Astrocyte of the cerebellum (primary cell): ENCODE measurements around the gene CD200.

Experiments used
- DNase-seq: peaks from one replicate; pipeline ENCODE4 v3.0.0-alpha.2; 2011; ENCODE audit warnings: low read depth
- H3K4me3 ChIP-seq: 2 replicates; pipeline ENCODE4 v1.5.1; 2011; ENCODE audit warnings: mild to moderate bottlenecking, low read depth, low read length, moderate library complexity
- CTCF ChIP-seq: IDR thresholded peaks from 2 replicates; pipeline ENCODE4 v1.5.1; 2012; ENCODE audit warnings: low read length, low read depth, moderate library complexity, mild to moderate bottlenecking; ENCODE audit errors: missing control alignments
- in situ Hi-C: cut with HindIII; loops from 2 replicates; pipeline ENCODE4 v1.10.0; 2017; ENCODE audit warnings: low sequenced_read_pairs

CD200 gene

GRCh38 chr3:112331851-112332250 lies 1.1 kb upstream of the CD200 start:
- in situ Hi-C loops: loop anchor here (25.0 kb wide), 1 partner anchor 180 kb away; no protein-coding TSS in a partner anchor
- DNase-seq: no peak
- H3K4me3 ChIP-seq: no peak overlapping the region
- no peak for TF ChIP-seq CTCF

DNA sequence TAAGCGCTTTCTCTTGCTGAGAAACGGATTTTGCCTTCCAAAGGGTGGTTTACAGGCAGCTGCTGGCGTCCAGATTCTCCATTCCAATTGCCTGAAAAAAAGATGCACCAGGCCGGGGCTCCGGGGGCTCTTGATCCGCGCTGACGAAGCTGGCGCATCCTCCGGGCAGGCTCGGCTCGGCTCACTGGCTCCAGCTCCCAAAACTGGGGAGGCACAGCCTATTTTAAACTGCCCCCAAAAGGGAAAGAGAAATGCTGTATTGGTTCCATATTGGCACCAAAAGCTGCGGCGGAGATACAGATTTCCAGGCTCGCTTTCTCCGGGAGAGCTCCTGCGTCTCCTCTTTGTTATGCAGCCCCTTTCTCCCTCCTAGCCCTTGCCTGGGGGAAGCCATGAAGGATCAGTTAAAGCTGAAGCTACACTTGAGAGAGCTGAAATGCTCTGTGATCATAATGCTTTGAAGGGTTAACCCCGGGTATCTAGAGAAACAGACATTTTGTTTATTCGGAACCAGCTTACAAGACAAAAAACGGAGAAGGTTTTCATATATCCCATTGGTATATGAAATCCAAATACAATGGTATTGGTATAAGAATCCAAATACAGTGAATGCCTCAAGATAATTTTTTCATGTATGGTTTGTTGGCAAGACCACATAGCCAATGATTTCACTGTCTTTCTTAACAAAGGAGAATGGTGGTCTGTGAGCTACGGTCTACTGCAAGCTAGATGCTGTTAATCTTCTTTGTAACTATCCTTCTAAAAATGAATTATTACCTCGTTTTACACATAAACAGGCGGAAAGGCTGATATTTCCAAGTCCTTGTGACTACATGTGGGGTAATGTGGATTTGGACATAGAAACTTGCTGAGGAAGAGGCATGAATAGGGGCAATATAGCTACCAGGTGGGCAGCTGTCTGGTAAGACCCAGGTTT lies 693 bp downstream of the CD200 start:
- peak overlapping the region; percentile 68 for H3K4me3 ChIP-seq
- DNase-seq: peak; percentile 6
- in situ Hi-C loops: loop anchor here (25.0 kb wide), 1 partner anchor 179 kb away; no protein-coding TSS in a partner anchor
- TF ChIP-seq CTCF: no peak

GRCh38 chr3:112334691-112335433 lies 1.9 kb downstream of the CD200 start:
- peak overlapping the region; percentile 68 for H3K4me3 ChIP-seq
- no peak for DNase-seq
- TF ChIP-seq CTCF: no peak
- in situ Hi-C loops: loop anchor here (25.0 kb wide), 1 partner anchor 177 kb away; no protein-coding TSS in a partner anchor

DNA sequence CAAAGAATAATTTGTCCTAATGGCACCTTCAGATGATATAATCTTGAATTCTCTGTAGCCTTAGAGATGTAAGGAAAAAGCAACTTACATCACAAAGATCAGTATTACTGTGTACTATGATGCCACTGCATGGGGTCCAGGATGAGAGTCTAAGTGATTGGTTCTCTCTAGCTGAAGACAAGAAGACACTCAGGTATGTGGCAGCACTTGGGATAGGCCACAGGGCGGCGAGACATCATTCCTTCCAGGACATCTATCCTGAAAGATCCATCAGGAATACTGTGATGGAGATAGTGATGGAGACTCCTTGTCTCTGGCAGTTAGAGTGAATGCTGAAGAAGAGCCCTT lies 2.5 kb downstream of the CD200 start:
- no peak for DNase-seq
- in situ Hi-C loops: loop anchor here (25.0 kb wide), 1 partner anchor 177 kb away; no protein-coding TSS in a partner anchor
- no peak for TF ChIP-seq CTCF
- H3K4me3 ChIP-seq: no peak overlapping the region

GRCh38 chr3:112338021-112338726 lies 5.2 kb downstream of the CD200 start:
- no peak for DNase-seq
- in situ Hi-C loops: loop anchor here (25.0 kb wide), 1 partner anchor 174 kb away; no protein-coding TSS in a partner anchor
- no peak for TF ChIP-seq CTCF
- no peak overlapping the region for H3K4me3 ChIP-seq

GRCh38 chr3:112338727-112339056 lies 5.7 kb downstream of the CD200 start:
- H3K4me3 ChIP-seq: no peak overlapping the region
- in situ Hi-C loops: loop anchor here (25.0 kb wide), 1 partner anchor 174 kb away; no protein-coding TSS in a partner anchor
- no peak for DNase-seq
- TF ChIP-seq CTCF: no peak
